HG03095 (cell line): ENCODE data around the gene TIMM44.
"Not testable (repeated sequence)": the region's sequence is repeated elsewhere in the genome, so short reads cannot be mapped to it uniquely, and the experiment has no call there.

ENCODE experiments used
- ATAC-seq: cut with Tn5 transposase; IDR thresholded peaks from one replicate; pipeline ENCODE4 v1.9.1; 2021; ENCODE audit warnings: moderate library complexity; ENCODE audit not compliant: unreplicated experiment

TIMM44 gene

DNA sequence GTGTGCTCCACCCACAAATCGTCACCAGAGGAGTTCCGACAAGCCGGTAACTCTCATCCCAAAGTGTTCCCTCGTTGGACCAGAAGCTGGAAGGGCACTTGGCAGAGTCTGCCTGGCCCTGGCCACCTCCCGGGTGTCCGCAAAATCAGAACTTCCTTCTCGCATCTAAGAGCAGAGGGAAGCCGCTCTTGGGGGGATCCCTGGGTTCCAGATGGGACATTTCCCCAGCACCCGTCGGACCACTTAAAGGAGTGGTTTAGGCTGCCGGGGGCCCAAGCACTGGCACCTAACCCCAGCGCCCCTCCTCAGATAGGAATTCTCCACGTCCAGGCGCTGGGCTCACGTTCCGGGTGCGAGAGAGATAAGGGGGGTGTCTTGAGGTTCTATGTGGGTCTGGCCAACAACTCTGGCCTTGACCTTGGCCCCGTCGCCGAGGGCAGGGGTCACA, 40.6 kb downstream of the TIMM44 start:
- peak; percentile 11 for ATAC-seq

DNA sequence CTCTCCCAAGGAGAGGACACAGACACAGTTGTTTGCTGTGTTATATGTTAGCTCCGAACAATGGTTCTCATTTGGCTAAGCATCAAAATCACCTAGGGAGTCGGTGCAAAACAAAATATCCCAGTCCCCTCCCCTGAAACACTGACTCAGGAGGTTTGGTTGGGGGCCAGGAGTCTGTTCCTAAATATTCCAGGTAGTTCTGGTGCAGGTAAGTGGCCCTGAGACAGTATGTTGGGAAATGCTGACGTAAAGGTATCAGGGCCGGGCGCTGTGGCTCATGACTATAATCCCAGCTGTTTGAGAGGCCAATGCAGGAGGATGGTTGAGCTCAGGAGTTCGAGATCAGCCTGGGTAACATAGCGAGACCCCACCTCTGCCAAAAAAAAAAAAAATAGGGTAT, 42.1 kb downstream of the TIMM44 start:
- ATAC-seq: no peak

DNA sequence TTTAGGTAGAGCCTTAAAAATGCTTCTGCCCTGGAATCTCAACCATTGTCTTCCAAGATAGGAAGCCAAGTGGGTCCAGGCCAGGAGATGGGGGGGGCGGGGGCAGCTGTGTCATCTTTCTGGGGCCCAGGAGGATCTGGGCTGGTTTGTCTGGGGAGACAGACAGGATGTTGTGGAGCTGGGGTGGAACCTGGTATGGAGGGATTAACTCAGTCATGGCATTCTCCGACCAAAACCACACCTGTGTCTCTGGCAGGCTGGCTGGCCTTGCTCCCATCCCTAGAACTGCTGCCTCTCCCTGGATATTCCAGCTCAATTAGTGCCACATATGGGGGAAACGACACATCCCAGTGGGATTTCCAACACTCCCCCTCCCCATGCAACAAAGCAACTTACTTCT, 42.5 kb downstream of the TIMM44 start:
- no peak for ATAC-seq

DNA sequence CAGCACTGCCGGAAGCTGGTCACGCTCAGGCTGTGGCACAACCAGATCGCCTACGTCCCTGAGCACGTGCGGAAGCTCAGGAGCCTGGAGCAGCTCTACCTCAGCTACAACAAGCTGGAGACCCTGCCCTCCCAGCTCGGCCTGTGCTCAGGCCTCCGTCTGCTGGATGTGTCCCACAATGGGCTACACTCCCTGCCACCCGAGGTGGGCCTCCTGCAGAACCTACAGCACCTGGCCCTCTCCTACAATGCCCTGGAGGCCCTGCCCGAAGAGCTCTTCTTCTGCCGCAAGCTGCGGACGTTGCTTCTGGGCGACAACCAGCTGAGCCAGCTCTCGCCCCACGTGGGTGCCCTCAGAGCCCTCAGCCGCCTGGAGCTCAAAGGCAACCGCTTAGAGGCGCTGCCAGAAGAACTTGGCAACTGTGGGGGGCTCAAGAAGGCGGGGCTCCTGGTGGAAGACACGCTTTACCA, 43.0 kb downstream of the TIMM44 start:
- no peak for ATAC-seq

DNA sequence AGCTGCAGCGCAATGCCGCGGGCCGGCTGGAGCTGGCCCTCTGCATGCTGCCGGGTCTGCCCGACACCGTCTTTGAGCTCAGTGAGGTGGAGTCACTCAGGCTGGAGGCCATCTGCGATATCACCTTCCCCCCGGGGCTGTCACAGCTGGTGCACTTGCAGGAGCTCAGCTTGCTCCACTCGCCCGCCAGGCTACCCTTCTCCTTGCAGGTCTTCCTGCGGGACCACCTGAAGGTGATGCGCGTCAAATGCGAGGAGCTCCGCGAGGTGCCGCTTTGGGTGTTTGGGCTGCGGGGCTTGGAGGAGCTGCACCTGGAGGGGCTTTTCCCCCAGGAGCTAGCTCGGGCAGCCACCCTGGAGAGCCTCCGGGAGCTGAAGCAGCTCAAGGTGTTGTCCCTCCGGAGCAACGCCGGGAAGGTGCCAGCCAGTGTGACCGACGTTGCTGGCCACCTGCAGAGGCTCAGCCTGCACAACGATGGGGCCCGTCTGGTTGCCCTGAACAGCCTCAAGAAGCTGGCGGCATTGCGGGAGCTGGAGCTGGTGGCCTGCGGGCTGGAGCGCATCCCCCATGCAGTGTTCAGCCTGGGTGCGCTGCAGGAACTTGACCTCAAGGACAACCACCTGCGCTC, 43.6 kb downstream of the TIMM44 start:
- no peak for ATAC-seq

DNA sequence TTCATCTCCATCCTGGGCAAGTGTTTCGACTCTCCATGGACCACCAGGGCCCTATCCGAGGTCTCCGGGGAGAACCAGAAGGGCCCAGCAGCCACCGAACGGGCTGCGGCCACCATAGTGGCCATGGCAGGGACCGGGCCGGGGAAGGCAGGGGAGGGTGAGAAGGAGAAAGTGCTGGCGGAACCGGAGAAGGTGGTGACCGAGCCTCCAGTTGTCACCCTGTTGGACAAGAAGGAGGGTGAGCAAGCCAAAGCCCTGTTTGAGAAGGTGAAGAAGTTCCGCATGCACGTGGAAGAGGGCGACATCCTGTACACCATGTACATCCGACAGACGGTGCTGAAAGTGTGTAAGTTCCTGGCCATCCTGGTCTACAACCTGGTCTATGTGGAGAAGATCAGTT, 44.5 kb downstream of the TIMM44 start:
- no peak for ATAC-seq

DNA sequence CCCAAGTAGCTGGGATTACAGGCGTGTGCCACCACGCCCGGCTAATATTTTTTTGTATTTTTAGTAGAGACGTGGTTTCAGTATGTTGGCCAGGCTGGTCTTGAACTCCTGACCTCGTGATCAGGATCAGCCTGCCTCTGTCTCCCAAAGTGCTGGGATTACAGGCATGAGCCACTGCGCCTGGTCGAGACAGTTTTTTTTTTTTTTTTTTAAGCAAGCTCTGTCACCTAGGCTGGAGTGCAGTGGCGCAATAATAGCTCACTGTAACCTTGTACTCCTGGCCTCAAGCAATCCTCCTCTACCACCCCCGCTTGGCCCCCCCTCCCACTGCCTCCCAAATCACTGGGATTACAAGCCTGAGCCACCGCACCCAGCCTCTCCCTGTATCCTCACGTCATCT, 46.2 kb downstream of the TIMM44 start:
- no peak for ATAC-seq

DNA sequence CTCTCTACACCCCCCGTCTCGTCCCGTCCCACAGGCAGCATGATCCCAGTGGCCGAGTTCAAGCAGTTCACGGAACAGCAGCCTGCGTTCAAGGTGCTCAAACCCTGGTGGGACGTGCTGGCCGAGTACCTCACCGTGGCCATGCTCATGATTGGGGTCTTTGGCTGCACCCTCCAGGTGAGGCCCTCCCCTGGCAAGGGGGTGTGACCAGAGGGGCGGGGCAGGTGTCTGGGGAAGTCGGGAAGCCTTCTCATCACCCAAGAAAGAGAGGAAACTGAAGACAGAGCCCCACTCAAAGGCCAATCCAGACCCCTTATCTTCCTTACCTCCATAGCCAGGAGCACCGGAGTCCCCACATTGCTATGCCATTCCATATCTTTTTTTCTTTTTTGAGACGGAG, 47.9 kb downstream of the TIMM44 start:
- no peak for ATAC-seq

DNA sequence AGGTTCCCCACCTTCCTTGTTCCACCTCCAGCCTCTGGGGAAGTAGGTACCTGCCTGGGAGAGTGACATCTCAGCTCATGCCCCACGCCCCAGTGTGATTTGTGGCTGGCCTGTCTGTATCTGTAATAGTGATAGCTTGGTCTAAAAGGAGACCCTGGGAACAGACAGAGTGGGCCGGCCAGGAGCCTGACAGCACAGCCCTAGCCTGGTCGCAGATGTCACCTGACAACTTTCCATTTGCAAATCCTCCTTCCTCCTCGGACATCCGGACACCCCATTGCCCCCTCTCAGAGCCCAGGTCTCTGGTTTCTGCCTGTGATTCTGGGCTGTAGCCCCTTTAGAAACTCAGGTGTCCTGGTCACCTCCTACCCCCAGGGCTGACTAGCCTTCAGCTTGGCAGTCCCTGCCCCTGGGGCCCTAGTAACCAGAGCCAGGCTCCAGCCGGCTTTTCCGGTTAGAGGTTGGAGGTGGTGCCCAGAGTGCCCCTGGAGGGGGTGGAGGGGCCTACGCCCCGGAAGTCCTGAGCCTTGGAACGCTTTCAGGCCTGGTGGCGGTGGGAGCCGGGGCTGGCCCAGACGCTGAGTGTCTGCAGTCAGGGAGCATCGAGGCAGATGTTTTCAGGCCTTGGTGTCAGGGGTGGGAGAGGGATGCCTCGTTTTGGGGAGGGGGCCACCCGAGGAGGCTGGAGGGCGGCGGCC, 48.7 kb downstream of the TIMM44 start:
- no peak for ATAC-seq

DNA sequence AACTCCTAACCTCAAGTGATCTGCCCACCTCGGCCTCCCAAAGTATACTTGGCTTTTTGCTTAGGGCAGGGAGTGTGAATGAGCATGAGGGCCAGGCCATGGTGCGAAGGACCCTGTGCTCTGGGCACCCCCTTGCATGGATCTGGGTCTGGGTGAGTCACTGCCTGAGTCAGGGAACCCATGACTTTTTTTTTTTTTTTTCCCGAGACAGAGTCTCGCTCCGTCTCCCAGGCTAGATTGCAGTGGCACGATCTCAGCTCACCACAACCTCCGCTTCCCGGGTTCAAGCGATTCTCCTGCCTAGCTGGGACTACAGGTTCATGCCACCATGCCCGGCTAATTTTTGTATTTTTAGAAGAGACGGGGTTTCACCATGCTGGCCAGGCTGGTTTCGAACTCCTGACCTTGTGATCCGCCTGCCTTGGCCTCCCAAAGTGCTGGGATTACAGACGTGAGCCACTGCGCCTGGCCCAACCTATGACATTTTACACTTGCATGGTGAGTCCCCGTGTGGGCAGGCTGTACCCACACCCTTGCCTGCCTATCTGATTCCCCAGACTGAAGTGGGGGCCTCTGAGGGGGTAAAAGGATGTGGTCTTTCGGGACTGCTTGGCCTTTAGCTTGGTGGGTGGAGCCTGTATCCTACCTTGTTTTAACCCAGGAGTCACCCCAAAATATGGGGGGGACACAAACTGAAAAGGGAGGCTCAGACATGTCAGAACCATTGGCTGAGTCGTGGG, 49.9 kb downstream of the TIMM44 start:
- ATAC-seq: not testable (repeated sequence)

DNA sequence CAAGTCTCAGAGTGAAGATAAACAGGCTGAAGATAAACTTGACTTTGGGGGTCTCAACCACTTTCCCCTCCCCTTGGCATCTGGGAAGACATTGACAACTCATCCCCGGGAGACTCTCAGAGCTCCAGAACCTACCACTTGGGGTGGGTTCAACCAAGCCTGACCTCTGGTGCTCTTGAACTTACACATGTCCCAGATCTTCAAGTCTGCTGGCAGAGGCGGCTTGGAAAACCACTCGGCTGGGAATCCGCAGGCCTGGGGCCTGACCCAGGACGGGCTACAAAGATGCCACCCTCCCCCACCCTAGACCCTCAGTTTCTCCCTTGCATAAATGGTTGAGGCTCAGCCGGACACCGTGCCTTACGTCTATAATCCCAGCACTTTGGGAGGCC, 54.6 kb downstream of the TIMM44 start:
- no peak for ATAC-seq

DNA sequence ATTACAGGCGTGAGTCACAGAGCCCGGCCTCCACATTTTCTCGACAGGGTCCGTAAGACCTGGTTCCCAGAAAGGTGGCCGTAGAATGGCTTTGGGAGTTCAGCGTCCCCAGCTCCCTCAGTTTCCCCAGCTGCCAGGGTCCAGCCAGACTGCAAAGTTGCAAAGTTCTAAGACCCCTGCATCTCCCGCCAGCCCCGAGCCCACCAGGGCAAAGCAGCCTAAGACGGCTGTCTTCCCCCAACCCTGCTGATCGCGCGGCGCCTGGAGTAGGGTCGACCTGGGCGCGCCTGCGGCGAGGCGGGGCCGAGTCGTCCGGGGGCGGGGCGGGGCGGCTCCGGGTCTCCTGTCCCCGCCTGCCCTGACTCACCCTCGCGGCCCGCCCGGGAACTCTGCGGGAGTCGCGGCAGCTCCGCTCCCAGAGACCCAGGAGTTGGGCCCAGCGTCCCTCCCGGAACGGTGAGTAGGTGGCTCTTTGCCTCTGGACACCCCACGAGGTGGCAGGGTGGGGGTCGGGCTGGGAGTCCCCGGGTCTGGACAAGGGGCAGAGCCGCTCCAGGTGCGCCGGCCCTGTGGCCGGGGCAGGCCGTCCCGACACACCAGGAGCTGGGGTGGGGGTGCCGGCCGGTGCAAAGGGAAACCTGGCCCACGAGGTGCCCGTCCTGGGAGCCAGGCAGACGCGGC, 55.2 kb downstream of the TIMM44 start, which contains the start of gene LRRC8E:
Gene LRRC8E, plus strand, starts transcription at position 366 of the 681 bp plus-strand sequence. CDS start 7,094 bp downstream, outside the sequence.
- no peak for ATAC-seq

DNA sequence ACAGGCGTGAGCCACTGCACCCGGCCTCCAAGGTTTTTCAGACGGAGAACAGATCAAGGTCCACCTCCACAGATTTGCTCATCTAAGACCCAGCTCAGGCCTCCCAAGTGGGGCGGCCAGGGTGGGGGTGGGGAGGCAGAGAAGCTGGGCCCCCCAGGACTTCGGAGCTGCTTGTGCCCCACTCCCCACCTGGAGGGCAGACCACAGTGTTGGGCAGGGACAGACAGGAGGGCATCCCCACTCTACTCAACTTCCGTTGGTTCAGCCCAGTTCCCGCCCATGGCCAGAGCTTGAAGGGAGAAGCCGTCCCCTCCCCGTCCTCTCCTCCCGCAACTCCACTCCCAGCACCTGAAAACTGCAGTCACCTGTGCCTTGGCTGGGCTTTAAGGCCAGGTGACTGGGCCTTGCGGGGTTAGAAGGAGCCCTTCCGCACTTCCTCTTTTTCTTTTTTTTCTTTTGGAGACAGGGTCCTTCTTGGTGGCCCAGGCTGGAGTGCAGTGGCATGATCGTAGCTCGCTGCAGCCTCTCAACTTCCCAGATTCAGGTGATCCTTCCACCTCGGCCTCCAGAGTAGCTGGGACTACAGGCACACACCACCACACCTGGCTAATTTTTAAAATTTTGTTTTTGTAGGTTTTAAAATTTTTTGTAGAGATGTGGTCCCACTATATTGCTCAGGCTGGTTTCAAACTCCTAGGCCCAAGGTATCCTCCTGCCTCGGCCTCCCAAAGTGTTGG, 55.9 kb downstream of the TIMM44 start:
- no peak for ATAC-seq

DNA sequence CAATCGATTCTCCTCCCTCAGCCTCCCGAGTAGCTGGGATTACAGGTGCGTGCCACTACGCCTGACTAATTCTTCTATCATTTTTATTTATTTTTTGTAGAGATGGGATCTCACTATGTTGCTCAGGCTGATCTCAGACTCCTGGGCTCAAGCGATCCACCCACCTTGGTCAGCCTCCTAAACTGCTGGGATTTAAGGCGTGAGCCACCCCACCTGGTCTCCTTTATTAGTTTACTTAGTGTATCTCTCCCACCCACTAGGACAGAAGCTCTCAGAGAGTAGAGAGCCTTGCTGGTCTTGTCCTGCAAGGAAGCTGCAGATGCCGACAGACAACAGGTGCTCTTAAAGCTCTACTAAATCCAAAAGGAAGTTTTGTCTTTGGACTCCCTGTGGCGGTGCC, 57.6 kb downstream of the TIMM44 start:
- ATAC-seq: no peak

DNA sequence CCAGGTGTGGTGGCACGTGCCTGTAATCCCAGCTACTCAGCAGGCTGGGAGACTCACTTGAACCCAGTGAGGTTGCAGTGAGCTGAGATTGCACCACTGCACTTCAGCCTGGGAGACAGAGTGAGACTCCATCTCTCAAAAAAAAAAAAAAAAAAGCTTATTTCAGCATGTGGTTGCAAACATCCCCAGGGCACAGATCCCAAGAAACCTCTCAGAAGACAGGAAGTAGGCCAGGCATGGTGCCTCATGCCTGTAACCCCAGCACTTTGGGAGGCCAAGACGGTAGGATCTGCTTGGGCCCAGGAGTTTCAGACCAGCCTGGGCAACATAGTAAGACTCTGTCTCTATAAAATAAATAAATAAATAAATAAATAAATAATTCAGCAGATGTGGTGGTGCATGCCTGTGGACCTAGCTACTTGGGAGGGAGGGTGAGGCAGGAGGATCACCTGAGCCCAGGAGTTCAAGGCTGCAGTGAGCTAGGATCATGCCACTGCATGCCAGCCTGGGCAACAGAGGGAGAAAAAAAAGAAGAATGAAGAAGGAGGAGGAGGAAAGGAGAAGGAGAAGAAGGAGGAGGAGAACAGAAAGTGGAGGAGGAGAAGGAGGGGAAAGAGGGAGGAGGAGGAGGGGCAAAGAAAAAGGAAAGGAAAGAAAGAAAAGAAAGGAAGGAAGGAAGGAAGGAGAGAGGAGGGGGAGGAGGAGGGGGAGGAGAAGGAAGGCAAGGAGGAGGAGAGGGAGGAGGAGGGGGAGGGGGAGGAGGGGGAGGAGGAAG, 59.5 kb downstream of the TIMM44 start:
- no peak for ATAC-seq

DNA sequence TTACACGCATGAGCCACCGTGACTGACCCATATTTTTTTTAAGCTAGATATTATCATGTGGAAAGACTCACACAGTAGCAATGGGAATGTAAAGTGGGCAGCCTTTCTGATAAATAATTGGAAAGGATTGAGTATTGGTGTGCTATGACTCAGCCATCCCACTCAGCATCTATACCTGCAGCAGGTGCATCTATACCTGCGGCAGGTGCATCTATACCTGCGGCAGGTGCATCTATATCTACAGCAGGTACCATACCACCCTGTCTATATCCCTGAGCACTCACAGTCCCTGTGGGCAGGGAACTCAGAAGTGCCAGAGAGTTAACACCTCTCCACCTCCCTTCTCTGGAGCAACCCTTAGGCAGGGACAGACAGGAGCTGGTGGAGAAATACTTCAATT, 60.4 kb downstream of the TIMM44 start:
- ATAC-seq: no peak

DNA sequence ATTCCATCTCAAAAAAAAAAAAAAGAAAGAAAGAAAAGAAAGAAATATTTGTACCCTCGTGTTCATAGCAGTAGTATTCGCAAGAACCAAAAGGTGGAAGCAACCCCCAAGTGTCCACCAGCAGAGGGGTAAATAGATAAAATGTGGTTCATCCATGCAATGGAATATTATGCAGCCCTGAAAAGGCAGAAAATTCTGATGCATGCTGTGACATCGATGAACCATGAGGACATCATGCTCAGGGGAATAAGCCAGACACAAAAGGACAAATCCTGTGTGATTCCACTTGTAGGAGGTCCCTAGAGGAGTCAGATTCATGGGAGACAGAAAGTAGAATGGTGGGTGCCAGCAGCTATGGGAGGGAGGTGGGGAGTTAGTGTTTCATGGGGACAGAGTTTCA, 61.6 kb downstream of the TIMM44 start:
- no peak for ATAC-seq

DNA sequence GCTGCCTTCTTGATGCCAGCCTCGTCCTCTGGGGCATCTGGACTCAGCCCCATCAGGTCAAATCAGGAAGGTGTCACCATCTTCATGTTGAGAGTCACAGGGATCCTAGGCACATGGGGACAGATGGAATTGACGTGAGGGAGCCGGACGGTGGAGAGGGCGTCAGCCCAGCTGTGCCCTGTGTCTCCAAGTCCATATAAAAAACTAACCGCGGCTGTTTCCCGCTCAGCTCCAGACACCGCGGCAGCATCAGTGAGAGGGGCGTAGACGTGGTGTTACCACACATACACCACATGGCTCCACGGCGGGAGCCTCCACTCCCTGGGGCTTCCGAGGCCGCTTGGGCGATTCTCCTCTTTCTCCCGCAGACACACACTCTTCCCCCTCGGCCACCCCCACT, 63.6 kb downstream of the TIMM44 start:
- no peak for ATAC-seq

DNA sequence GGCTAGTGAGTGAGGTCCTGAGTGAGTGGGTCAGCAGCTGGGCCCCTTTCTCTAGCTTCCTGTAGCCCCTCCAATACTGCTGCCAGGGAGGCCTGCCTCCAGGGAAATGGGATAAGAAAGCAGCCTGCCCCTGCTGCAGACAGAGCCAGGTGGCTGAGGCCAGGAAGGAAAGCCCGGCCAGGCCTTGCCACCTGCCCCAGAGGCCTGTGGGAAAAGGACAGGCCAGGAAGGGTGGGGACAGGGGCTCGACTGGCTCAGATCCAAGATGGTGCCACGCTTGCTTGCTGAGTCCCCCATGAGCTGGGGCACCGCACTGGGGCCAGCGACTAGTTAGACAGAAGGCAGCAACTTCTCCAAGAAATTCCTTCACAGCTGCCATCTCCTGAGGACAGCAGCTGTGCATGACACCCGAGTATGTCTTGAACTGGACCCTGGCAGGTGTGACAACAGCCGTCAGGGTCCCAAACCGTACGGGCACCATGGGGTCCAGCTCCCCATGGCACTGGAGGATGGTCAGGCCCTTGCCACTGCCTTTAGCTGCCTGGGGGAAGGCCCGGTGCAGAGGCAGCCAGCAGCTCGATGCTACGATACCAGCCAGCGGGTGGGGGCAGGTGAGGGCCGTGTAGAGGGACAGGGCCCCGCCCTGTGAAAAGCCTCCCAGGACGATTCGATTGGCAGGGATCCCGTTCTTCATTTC, 64.2 kb downstream of the TIMM44 start:
- ATAC-seq: no peak
